SK-N-SH treated with all-trans-retinoic acid at 6 μM for 48 hours (cell line): ENCODE results near the gene PERM1.

ENCODE experiments used
- ATAC-seq: fragments of 200-7000 bp; cut with Tn5 transposase; 3 replicates; pipeline ENCODE4 v1.9.1; 2020; ENCODE audit warnings: mild to moderate bottlenecking, moderate library complexity
- ARNTL ChIP-seq: fragments of 450-650 bp; formaldehyde crosslinking; IDR thresholded peaks from 2 replicates; pipeline ENCODE4 v1.5.0; 2020; ENCODE audit warnings: low read depth, mild to moderate bottlenecking, moderate library complexity, borderline replicate concordance
- BACH2 ChIP-seq: fragments of 250-450 bp; sonication (Bioruptor Pico); IDR thresholded peaks from 2 replicates; pipeline ENCODE4 v1.9.0; 2021; ENCODE audit warnings: mild to moderate bottlenecking, borderline replicate concordance
- CSDC2 ChIP-seq: fragments of 250-450 bp; sonication (Bioruptor Pico); IDR thresholded peaks from 2 replicates; pipeline ENCODE4 v1.5.0; 2020; ENCODE audit warnings: mild to moderate bottlenecking, moderate library complexity
- ESRRG ChIP-seq: fragments of 250-450 bp; sonication (Bioruptor Pico); IDR thresholded peaks from 2 replicates; pipeline ENCODE4 v1.6.1; 2021; ENCODE audit warnings: mild to moderate bottlenecking
- OSR1 ChIP-seq: fragments of 250-450 bp; sonication (Bioruptor Pico); IDR thresholded peaks from 2 replicates; pipeline ENCODE4 v1.8.0; 2022; ENCODE audit warnings: moderate library complexity, mild to moderate bottlenecking, inconsistent platforms
- PPARA ChIP-seq: fragments of 250-450 bp; sonication (Bioruptor Pico); IDR thresholded peaks from 2 replicates; pipeline ENCODE4 v1.5.0; 2020; ENCODE audit warnings: mild to moderate bottlenecking, borderline replicate concordance
- RARB ChIP-seq: fragments of 250-450 bp; sonication (Bioruptor Pico); IDR thresholded peaks from 2 replicates; pipeline ENCODE4 v1.8.0; 2021; ENCODE audit warnings: mild to moderate bottlenecking, moderate library complexity
- SNAI2 ChIP-seq: fragments of 250-450 bp; sonication (Bioruptor Pico); IDR thresholded peaks from 2 replicates; pipeline ENCODE4 v1.5.0; 2020; ENCODE audit warnings: mild to moderate bottlenecking, moderate library complexity
- TCF4 ChIP-seq: fragments of 250-450 bp; sonication (Bioruptor Pico); IDR thresholded peaks from 2 replicates; pipeline ENCODE4 v1.8.0; 2021; ENCODE audit warnings: mild to moderate bottlenecking, moderate library complexity, borderline replicate concordance
- TOX ChIP-seq: fragments of 250-450 bp; sonication (Bioruptor Pico); IDR thresholded peaks from 2 replicates; pipeline ENCODE4 v1.8.0; 2021; ENCODE audit warnings: mild to moderate bottlenecking, moderate library complexity, borderline replicate concordance
- ZC3H10 ChIP-seq: fragments of 250-450 bp; sonication (Bioruptor Pico); IDR thresholded peaks from 2 replicates; pipeline ENCODE4 v1.5.1; 2021; ENCODE audit warnings: mild to moderate bottlenecking, moderate library complexity
- ZFP3 ChIP-seq: fragments of 250-450 bp; sonication (Bioruptor Pico); IDR thresholded peaks from 2 replicates; pipeline ENCODE4 v1.5.0; 2020; ENCODE audit warnings: mild to moderate bottlenecking, moderate library complexity
- ZFP30 ChIP-seq: fragments of 450-650 bp; formaldehyde crosslinking; IDR thresholded peaks from 2 replicates; pipeline ENCODE4 v1.5.0; 2022; ENCODE audit warnings: mild to moderate bottlenecking, moderate library complexity
- ZNF565 ChIP-seq: fragments of 450-650 bp; formaldehyde crosslinking; conservative IDR thresholded peaks from 2 replicates; pipeline ENCODE4 v1.5.0; 2020; ENCODE audit warnings: low read depth, mild to moderate bottlenecking, moderate library complexity
- ZNF70 ChIP-seq: fragments of 450-650 bp; formaldehyde crosslinking; IDR thresholded peaks from 2 replicates; pipeline ENCODE4 v1.5.0; 2020; ENCODE audit warnings: mild to moderate bottlenecking, moderate library complexity
- ZNF8 ChIP-seq: fragments of 450-650 bp; formaldehyde crosslinking; IDR thresholded peaks from 2 replicates; pipeline ENCODE4 v1.5.0; 2020; ENCODE audit warnings: mild to moderate bottlenecking, moderate library complexity
- TF ChIP-seq, protein P1 (sequence below): fragments of 250-450 bp; sonication (Bioruptor Pico); IDR thresholded peaks from 2 replicates; pipeline ENCODE4 v1.8.0; 2020; ENCODE audit warnings: mild to moderate bottlenecking, moderate library complexity, borderline replicate concordance
- TF ChIP-seq, protein P2 (sequence below): fragments of 250-450 bp; sonication (Bioruptor Pico); IDR thresholded peaks from 2 replicates; pipeline ENCODE4 v1.5.0; 2020; ENCODE audit warnings: mild to moderate bottlenecking, moderate library complexity
- TF ChIP-seq, protein P3 (sequence below): fragments of 250-450 bp; sonication (Bioruptor Pico); IDR thresholded peaks from 2 replicates; pipeline ENCODE4 v1.5.1; 2021; ENCODE audit warnings: mild to moderate bottlenecking, moderate library complexity

The PERM1 gene

DNA sequence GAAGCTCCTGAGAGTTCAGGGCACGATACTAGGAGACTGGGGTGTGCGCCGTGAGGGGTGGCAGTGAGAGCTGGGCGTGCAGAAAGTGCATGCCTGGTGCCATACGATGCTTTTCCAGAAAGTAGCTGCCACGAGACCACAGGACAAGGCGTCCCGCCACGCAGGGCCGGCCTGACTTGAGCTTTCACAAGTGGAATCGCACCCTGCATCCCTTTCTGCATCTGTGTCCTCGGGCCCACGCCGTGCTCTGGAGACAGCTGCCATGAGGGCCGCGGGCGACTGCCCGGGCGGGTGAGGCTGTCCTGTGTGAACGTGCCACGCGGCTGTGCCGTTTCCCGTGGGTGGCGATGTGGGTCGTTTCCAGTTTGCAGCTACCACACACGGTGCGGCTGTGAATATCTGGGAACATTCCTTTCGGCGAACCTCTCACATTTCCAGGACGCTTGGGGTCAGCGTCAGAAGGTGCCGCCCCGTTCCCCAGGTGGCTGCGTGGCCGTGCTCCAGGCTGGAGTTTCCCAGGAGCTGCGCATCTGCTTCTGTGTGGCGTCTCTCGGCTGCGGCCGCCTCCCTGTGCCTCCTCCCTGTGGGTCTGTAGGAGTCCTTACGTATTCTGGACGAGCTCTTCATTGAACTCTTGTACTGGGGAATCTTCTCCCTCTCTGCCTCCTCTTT, 1.0 kb upstream of the PERM1 start:
- ATAC-seq = no peak
- no peak for TF ChIP-seq ARNTL (CRISPR knock-in tag)
- TF ChIP-seq ZNF70 (CRISPR knock-in tag) = no peak

DNA sequence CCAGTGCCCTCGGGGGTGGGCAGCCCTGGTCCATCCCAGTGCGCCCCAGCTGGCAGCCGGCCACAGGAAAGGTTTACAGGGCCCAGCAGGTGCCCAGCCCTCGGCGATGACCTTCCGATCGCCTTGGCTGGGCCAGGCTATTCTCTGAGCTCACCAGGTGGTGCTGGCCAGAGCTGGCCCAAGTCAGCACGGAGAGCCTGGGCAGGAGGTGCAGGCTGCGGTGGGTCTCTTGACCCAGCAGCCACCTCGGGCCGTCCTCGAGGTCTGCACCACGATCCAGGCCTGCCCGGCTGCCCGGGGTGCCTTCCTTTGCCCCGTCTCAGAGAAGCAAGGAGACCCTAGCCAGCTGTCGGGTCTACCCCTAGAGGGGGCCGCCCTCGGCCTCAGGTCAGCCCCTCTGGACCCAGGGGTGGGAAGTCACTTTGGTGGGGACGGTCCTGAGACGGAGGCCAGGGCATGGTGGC, 370 bp downstream of the PERM1 start:
- no peak for ATAC-seq
- TF ChIP-seq CSDC2 (CRISPR knock-in tag) (no peak), ZNF565 (no peak), ZC3H10 (no peak), ZFP30 (CRISPR knock-in tag) (no peak), ZNF8 (CRISPR knock-in tag) (no peak), TCF4 (no peak), RARB (CRISPR knock-in tag) (no peak), TOX (CRISPR knock-in tag) (no peak), PPARA (CRISPR knock-in tag) (no peak), ZFP3 (CRISPR knock-in tag) (no peak), ZNF70 (CRISPR knock-in tag) (no peak), SNAI2 (CRISPR knock-in tag) (no peak), BACH2 (CRISPR knock-in tag) (no peak), ESRRG (CRISPR knock-in tag) (no peak)
- TF ChIP-seq, protein P1, sequence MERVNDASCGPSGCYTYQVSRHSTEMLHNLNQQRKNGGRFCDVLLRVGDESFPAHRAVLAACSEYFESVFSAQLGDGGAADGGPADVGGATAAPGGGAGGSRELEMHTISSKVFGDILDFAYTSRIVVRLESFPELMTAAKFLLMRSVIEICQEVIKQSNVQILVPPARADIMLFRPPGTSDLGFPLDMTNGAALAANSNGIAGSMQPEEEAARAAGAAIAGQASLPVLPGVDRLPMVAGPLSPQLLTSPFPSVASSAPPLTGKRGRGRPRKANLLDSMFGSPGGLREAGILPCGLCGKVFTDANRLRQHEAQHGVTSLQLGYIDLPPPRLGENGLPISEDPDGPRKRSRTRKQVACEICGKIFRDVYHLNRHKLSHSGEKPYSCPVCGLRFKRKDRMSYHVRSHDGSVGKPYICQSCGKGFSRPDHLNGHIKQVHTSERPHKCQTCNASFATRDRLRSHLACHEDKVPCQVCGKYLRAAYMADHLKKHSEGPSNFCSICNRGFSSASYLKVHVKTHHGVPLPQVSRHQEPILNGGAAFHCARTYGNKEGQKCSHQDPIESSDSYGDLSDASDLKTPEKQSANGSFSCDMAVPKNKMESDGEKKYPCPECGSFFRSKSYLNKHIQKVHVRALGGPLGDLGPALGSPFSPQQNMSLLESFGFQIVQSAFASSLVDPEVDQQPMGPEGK = no peak
- TF ChIP-seq, protein P2, sequence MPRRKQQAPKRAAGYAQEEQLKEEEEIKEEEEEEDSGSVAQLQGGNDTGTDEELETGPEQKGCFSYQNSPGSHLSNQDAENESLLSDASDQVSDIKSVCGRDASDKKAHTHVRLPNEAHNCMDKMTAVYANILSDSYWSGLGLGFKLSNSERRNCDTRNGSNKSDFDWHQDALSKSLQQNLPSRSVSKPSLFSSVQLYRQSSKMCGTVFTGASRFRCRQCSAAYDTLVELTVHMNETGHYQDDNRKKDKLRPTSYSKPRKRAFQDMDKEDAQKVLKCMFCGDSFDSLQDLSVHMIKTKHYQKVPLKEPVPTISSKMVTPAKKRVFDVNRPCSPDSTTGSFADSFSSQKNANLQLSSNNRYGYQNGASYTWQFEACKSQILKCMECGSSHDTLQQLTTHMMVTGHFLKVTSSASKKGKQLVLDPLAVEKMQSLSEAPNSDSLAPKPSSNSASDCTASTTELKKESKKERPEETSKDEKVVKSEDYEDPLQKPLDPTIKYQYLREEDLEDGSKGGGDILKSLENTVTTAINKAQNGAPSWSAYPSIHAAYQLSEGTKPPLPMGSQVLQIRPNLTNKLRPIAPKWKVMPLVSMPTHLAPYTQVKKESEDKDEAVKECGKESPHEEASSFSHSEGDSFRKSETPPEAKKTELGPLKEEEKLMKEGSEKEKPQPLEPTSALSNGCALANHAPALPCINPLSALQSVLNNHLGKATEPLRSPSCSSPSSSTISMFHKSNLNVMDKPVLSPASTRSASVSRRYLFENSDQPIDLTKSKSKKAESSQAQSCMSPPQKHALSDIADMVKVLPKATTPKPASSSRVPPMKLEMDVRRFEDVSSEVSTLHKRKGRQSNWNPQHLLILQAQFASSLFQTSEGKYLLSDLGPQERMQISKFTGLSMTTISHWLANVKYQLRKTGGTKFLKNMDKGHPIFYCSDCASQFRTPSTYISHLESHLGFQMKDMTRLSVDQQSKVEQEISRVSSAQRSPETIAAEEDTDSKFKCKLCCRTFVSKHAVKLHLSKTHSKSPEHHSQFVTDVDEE (CRISPR knock-in tag) = no peak

DNA sequence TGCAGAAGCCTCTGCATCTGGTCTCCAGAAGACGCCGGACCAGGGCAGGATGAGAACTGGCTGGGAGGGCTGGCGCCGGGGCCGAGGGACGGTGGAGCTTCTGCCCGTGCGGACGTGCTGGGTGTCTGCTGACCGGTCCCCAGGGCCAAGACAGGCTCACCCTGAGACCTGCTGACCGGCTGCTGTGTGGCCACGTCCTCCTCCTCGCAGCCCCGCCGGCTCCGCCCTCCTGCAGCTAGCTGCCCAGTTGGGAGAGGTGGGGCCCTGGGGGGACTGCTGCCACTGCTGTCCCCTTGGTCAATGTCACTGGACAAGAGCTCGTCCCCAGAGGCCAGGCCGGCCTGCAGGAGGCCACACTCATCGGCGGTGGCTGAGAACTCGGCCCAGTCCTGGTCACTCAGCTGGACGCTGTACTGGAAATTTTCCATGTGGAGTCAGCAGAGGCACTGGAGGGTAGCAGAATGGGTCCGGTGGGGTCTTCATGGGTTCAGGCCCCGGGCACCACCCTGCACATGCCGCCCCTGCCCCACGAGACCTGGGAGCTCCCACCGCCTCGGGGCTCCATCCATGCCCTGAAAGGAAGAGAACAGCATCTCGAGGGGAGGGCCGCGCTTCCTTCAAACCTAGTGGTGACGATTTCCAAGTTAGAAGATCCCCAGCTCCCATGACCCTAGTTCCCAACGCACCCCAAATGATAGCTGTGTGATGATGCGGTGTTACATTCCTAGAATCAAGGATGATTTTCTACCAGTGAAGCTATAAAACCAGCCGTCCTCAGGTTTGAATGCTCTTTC, 1.1 kb downstream of the PERM1 start:
- TF ChIP-seq ZC3H10 = no peak
- no peak for TF ChIP-seq TCF4
- TF ChIP-seq, protein P2 (CRISPR knock-in tag) = no peak
- TF ChIP-seq SNAI2 (CRISPR knock-in tag) = no peak
- no peak for TF ChIP-seq CSDC2 (CRISPR knock-in tag)
- TF ChIP-seq ARNTL (CRISPR knock-in tag) = no peak
- TF ChIP-seq, protein P3, sequence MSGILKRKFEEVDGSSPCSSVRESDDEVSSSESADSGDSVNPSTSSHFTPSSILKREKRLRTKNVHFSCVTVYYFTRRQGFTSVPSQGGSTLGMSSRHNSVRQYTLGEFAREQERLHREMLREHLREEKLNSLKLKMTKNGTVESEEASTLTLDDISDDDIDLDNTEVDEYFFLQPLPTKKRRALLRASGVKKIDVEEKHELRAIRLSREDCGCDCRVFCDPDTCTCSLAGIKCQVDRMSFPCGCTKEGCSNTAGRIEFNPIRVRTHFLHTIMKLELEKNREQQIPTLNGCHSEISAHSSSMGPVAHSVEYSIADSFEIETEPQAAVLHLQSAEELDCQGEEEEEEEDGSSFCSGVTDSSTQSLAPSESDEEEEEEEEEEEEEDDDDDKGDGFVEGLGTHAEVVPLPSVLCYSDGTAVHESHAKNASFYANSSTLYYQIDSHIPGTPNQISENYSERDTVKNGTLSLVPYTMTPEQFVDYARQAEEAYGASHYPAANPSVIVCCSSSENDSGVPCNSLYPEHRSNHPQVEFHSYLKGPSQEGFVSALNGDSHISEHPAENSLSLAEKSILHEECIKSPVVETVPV (CRISPR knock-in tag) = no peak
- TF ChIP-seq OSR1 (CRISPR knock-in tag) = no peak
- TF ChIP-seq ZNF8 (CRISPR knock-in tag) = no peak
- TF ChIP-seq PPARA (CRISPR knock-in tag) = no peak
- no peak for ATAC-seq
